Measurements from ENCODE around the gene MIGA1. TPM values are rescaled to one million over a fixed set of nuclear protein-coding genes. Genes with fewer than 3 reads are reported as not detected.
"Not testable (repeated sequence)": the region's sequence is repeated elsewhere in the genome, so short reads cannot be mapped to it uniquely, and the experiment has no call there.

Gene MIGA1
- total RNA-seq, 1 donor from 2014 or later = 11.2 TPM

GRCh38 chr1:77803371-77803770 is 23.9 kb downstream of the MIGA1 start:
- Histone ChIP-seq H3K27me3 (ENCODE audit: low read depth) (no peaks in the 10 kb centered on the region), H3K36me3 (peaks cover 60% of the 10 kb centered on the region), H3K27ac (replicated peaks) (no peak overlapping the region), H3K4me3 (no peak overlapping the region), H3K4me1 (no peaks in the 10 kb centered on the region), H3K9me3 (replicated peaks) (no peaks in the 10 kb centered on the region)
- DNase-seq = no peak
- TF ChIP-seq CTCF (IDR thresholded peaks at IDR 0.05; ENCODE audit: borderline replicate concordance) = no peak
- intact Hi-C loops (cut with micrococcal nuclease) = no loop called here

- H3K27me3 ChIP-seq (ENCODE audit: low read depth); DNase-seq; H3K4me3 ChIP-seq; intact Hi-C loops (cut with micrococcal nuclease); H3K4me1 ChIP-seq; H3K27ac ChIP-seq (replicated peaks); H3K9me3 ChIP-seq (replicated peaks): not testable (repeated sequence)
- peaks cover 57% of the 10 kb centered on the region for H3K36me3 ChIP-seq
These were observed 30.5 kb downstream of the MIGA1 start for GRCh38 chr1:77809787-77810462.

GRCh38 chr1:77811589-77811988 is 32.1 kb downstream of the MIGA1 start:
- H3K9me3 ChIP-seq (replicated peaks); DNase-seq; H3K4me3 ChIP-seq; H3K27ac ChIP-seq (replicated peaks); H3K27me3 ChIP-seq (ENCODE audit: low read depth); H3K4me1 ChIP-seq; intact Hi-C loops (cut with micrococcal nuclease): not testable (repeated sequence)
- peaks cover 64% of the 10 kb centered on the region for H3K36me3 ChIP-seq

GRCh38 chr1:77817368-77818209 is 38.1 kb downstream of the MIGA1 start:
- TF ChIP-seq CTCF (IDR thresholded peaks at IDR 0.05; ENCODE audit: borderline replicate concordance) = no peak
- H3K4me1 ChIP-seq = no peaks in the 10 kb centered on the region

GRCh38 chr1:77820121-77820520 is 40.7 kb downstream of the MIGA1 start:
- Histone ChIP-seq H3K4me1 (peaks cover 17% of the 10 kb centered on the region), H3K27ac (replicated peaks) (no peak overlapping the region), H3K9me3 (replicated peaks) (no peaks in the 10 kb centered on the region), H3K27me3 (ENCODE audit: low read depth) (no peaks in the 10 kb centered on the region), H3K4me3 (no peak overlapping the region), H3K36me3 (peaks cover 64% of the 10 kb centered on the region)
- intact Hi-C loops (cut with micrococcal nuclease) = no loop called here
- no peak for DNase-seq
- TF ChIP-seq CTCF (IDR thresholded peaks at IDR 0.05; ENCODE audit: borderline replicate concordance) = no peak

More at GRCh38 chr1:77817368-77818209, 38.1 kb downstream of the MIGA1 start:
- Histone ChIP-seq H3K9me3 (replicated peaks) (no peaks in the 10 kb centered on the region), H3K27ac (replicated peaks) (no peak overlapping the region), H3K27me3 (ENCODE audit: low read depth) (no peaks in the 10 kb centered on the region), H3K36me3 (peaks cover 76% of the 10 kb centered on the region), H3K4me3 (no peak overlapping the region)
- no peak for DNase-seq
- intact Hi-C loops (cut with micrococcal nuclease) = no loop called here

GRCh38 chr1:77824079-77824478 is 44.6 kb downstream of the MIGA1 start:
- Histone ChIP-seq H3K4me1 (peaks cover 27% of the 10 kb centered on the region), H3K27ac (replicated peaks) (peak overlapping the region; percentile 69), H3K36me3 (peaks cover 28% of the 10 kb centered on the region), H3K9me3 (replicated peaks) (no peaks in the 10 kb centered on the region), H3K27me3 (ENCODE audit: low read depth) (no peaks in the 10 kb centered on the region), H3K4me3 (no peak overlapping the region)
- intact Hi-C loops (cut with micrococcal nuclease) = no loop called here
- TF ChIP-seq CTCF (IDR thresholded peaks at IDR 0.05; ENCODE audit: borderline replicate concordance) = no peak
- DNase-seq = no peak

Measured in left ventricle myocardium inferior (tissue), 1 donor.